HG03469 (cell line): Measurements from ENCODE around the gene ACTR6.
"Not testable (repeated sequence)": the region's sequence is repeated elsewhere in the genome, so short reads cannot be mapped to it uniquely, and the experiment has no call there.

ENCODE experiments used
- ATAC-seq: cut with Tn5 transposase; IDR thresholded peaks from one replicate; pipeline ENCODE4 v1.9.1; 2021; ENCODE audit warnings: mild to moderate bottlenecking, moderate library complexity, moderate number of reproducible peaks; ENCODE audit not compliant: unreplicated experiment

The ACTR6 gene

GRCh38 chr12:100200463-100201181 is at the start of gene ACTR6:
ACTR6 (plus strand) TSS chr12:100200815; CDS start chr12:100200852, 37 bp downstream.
- peak; percentile 95 for ATAC-seq

- ATAC-seq = no peak
These were observed 48.8 kb upstream of the ACTR6 start for GRCh38 chr12:100151769-100152168.

DNA sequence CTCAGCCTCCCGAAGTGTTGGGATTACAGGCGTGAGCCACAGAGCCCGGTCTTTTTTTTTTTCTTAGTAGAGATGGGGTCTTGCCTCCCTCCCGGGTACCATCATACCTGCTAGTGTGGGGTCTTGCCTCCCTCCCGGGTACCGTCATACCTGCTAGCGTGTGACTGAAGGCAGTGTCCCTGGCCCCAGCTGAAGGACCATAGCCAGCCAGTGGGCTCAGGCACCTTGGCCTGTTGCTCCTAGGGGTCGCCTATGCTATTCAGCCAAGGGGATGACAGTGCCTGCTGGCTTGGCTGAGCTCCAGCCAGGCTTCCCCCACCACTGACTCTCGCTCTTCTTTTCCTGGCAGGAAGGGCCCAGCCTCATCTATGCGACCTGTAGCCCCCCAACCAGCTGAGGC is 47.5 kb upstream of the ACTR6 start:
- ATAC-seq = no peak

DNA sequence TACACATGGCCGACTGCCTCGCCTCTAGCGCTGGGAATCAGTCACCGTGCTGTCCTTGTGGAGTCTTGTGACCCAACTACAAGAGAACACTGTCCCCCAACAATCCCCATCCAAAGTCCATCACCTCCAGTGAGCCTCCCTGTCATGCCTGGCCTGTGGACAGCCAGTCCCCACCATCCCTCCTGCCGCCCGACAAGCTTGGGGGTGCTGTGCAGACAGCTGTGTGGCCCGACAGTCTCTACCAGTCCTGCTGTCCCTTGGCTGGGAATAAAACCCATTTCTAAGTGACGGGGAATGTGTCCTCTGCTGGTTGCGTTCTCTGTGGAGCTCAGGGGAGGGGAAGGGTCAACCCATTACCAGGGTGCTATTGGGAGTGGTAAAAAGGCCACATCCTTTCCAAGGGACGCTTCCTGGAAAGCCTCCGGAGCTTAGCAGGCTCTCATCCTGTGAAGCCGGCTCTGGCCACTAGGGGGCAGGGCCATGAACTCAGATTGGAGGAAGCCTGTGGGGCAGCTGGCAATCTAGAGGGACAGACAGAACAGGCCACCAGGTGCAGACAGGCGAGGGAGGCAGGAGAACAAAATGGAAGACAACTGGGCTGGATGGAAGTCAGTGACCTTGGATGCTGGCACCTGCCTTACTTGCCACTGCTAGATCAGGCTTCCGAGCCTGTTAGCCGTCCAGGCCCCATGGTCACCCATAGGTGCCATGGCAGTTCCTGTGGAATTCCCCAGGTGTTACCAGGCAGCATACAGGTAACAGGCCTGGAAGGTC is 46.0 kb upstream of the ACTR6 start:
- peak; percentile 82 for ATAC-seq

- ATAC-seq = no peak
These were observed 43.7 kb upstream of the ACTR6 start for GRCh38 chr12:100156731-100157426.

DNA sequence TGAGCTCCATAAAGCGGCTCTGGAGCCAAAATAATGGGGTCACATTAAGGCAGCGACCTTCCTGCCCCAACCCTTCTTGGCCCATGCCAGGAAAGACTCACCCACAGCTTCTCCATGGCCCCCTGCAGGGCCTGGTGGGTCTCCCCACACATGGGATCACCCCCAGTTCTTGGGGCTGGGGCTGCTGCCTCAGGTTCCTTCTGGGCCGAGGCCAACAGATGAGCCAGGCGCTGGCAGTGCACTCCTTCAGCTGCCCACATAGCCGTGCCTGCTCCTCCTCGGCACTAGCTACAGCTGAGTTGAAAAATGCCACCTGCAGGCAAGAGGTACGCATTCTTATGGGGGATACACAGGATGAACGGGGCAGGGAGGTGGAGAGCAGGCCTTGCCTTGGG is 43.2 kb upstream of the ACTR6 start:
- ATAC-seq = no peak

GRCh38 chr12:100158535-100158934 is 42.1 kb upstream of the ACTR6 start:
- no peak for ATAC-seq

DNA sequence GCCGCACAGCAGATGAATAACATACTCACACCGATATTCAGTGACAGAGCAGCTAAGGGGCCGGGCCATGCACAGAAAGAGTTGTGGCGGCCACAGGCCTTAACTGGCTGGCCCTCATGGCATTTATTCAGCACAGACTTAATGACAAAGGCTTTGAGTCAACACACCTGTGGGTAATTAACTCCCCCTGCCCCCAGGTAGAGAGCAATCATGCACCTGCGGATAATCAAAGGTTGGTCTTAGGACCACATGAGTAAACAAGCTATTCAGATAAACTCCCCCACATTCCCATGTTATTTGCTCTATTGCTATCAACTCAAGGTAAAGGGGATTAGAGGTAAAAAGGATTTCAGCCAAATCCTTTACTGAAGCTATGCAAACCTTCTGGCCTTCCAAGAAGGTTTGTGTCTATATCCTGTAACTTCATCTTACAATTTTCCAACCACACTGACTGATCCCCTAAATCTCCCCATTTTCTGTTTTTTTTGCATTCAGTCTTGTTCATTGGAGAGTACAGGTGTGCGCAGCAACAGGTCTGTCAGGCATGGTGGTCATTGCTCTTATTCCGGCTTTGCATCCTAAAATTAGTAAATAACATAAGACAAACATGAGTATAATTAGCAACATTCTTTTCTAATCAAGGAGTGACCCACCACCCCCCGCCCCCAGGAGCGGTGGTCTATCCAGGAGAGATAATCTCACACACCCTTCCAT is 41.1 kb upstream of the ACTR6 start:
- no peak for ATAC-seq

DNA sequence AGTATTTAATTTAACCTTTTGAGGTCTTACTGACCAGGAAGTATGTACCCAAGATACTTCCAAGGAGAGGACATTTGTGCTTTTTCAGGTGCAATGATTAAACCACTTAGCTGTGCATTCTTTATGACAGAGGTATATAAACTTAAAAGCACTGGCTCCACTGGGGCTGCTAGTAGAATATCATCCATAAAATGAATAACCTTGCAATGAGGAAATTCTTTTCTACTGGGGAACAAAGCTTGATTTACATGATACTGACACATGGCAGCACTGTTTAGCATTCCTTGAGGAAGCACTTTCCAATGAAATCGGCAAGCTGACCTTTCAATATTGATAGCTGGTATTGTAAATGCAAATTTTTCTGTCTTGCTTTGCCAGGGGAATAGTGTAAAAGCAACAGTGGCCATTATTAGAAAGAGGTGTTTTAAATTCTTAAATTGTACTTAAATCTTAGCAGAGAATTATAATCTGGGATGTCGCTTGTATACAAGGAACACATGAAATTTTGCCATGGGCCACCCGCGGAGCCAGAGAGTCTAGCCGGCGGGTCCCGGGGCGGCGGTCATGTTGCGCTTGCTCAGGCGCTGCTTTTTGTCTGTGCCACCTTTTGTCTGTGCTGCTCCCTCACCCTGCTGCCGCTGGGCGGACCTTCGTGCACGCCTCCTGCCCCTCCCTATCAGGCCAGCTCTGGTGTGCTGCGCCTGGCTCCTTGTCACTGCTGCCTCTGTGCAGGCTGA is 37.0 kb upstream of the ACTR6 start:
- peak; percentile 97 for ATAC-seq

DNA sequence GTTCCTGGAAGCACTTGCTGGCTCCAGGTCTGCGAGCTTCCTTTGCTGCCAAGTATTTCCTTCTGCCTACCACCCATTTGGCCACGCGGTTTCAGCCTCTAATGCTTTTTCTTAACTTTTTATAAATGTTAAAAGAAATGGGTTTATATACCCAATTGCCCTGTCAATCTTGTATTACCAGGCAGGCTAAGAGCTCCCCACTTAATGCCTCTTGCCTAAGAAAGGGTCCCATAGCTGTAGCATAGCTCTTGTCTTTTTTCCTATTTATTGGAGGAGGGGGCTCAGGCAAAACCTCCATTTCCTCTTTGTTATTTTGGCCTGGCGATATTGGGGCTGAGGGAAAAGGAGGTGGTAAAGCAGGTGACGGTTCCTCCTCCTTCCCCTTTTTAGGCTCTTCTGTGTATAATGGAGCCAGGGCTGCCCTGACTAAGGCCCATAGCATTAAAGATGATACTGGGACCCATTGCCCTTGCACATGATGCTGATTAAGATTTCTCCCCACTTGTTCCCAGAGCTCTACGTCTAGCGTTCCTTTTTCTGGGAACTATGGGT is 36.4 kb upstream of the ACTR6 start:
- ATAC-seq = no peak

DNA sequence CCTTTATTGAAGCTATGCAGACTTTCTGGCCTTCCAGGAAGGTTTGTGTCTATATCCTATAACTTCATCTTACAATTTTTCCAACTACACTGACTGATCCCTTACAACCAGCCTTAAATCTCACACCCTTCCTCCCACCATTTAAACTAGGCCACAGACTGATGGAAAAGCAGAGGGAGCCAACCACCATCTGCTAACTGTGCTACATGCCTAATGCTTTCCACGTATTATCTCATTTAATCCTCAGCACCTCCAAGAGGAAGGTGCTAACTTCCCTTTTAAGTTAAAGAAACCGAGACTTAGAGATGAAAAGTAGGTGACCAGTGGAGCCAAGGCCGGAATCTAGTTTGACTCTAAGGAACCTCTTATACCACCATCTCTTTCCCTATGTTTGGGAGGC is 35.3 kb upstream of the ACTR6 start:
- no peak for ATAC-seq

- ATAC-seq = no peak
These were observed 34.4 kb upstream of the ACTR6 start for GRCh38 chr12:100166232-100166631.

GRCh38 chr12:100168562-100168961 is 32.1 kb upstream of the ACTR6 start:
- ATAC-seq = no peak

DNA sequence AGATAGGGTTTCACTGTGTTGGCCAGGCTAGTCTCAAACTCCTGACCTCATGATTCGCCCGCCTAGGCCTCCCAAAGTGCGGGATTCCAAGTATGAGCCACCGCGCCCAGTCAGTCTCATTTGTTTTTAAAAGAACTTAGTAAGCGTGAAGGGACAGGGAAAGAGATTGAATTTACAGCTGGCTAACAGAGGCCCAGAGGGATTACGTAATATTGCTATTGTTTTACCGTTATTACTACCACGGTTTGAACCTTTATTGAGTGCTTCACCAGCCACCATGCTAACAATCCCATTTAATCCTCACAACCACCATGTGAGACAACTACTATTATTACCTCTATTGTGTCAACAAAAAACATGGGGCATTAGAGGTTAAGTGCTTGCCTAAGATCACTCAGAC is 31.3 kb upstream of the ACTR6 start:
- ATAC-seq = no peak

DNA sequence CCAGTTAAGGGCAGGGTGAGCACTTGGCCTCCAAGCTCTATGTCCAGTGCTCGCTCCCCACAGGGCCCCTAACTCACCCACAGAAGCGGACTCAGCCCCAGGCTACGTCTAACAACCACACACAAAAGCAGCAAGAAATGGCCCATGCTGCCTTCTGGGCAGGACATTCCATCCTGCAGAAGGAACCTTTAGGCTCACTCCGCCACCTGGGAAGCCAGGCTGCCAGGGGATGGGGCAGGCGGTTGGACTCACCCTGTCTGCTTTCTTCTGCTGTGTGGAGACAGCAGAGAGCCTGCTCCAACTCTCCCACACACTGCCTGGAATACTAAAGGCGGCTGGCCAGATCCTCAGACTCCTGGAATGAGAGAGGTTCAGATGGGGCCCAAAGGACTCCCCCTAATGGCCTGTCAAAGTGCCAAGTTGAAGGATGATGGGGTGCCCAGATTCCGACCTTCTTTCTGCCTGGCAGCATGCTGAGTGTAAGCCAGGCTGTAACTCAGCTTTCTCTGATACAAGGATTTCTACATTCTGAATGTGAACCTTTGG is 30.2 kb upstream of the ACTR6 start:
- ATAC-seq = no peak

DNA sequence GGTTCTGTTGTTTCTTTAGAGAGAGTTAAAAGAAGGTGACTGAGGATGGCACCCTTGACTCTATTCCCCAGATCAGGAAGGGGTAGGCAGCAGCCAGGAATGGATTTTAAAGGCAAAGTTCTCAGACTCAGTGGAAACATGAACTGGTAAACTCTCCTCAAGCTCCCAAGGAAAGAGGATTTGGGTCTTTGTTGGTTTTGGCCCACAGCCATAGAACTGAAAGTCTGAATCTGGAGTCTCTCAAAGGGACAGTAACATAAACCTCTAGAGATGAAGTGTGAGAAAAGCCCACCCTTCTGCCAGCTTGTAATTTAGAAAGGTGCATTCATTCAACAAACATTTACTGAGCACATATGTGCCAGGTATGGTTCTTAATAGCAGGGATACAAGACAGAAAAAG is 29.4 kb upstream of the ACTR6 start:
- no peak for ATAC-seq

- ATAC-seq = no peak
These were observed 27.5 kb upstream of the ACTR6 start for GRCh38 chr12:100173111-100173510.

DNA sequence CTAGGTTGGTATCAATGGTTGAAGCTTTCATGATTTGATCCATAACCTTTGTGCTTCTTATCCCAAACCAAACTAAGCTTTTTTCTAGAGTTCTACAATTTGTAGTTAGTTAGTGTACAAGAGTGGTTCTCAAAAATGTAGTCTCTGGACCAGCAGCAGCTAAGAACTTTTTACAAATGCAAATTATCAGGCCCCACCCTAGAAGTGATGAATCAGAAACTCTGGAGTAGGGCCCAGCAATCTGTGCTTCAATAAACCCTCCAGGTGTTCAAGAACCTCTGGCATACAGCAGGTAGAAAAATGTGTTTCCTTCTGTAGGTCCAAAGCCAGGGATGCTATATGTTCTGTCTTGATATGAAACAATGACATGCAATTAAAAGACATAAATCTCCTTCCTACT is 26.1 kb upstream of the ACTR6 start:
- no peak for ATAC-seq

- not testable (repeated sequence) for ATAC-seq
These were observed 24.1 kb upstream of the ACTR6 start for GRCh38 chr12:100176493-100176892.

- no peak for ATAC-seq
These were observed 21.4 kb upstream of the ACTR6 start for GRCh38 chr12:100179252-100179651.
